ENCODE results near the gene LIPT1. TPM values are rescaled to one million over a fixed set of nuclear protein-coding genes. Genes with fewer than 3 reads are reported as not detected.

The LIPT1 gene
- total and polyA plus RNA-seq, 2 of the 4 experiments (the other 2 are of a cell fraction), result 3.2 to 3.5 TPM

DNA sequence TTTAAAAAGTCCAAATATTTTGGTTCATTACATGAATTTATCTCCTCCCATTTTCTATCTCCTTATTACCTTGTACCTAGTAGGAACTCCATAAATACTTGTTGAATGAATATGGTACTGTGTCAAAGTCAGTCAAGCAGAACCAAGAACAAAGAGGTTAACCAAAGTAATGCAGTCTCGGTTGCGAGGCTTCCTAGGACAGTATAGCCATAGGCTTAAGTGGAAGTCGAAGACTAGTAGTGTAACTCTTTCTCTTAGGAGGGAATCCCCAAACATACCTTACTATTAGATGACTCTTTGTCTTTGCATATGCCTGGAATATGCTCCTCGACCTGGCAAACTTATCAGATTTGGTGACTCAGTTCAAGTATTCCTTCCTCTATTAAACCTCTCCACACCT is 4.8 kb downstream of the LIPT1 start:
- H3K4me1 ChIP-seq (ENCODE audit: control insufficient read depth, insufficient read depth, low read length), result peaks cover 1% of the 10 kb centered on the region; the same call in 1 of the 2 replicates
- WGBS, 2 experiments (ENCODE audit: extremely low coverage in 2 of 2, insufficient read length in 1 of 2), result no CpG with 5 or more reads among the region's 4 CpGs
- H4K8ac ChIP-seq (ENCODE audit: low read depth in 2 of 2, low read length in 2 of 2), result no peak overlapping the region
- no peaks in the 10 kb centered on the region for H3K9me1 ChIP-seq (ENCODE audit: insufficient read depth, low read length)
- H3K27me3 ChIP-seq (ENCODE audit: control insufficient read depth, insufficient read depth, low read length), result no peaks in the 10 kb centered on the region
- POLR2A ChIA-PET (ENCODE audit: unreplicated experiment), result no interaction called here
- no peak for DNase-seq
- no peaks in the 10 kb centered on the region for H3K36me3 ChIP-seq (ENCODE audit: control insufficient read depth, insufficient read depth, low read length)
- H2BK20ac ChIP-seq (ENCODE audit: low read depth, low read length), result no peak overlapping the region
- dilution Hi-C loops (cut with HindIII; ENCODE audit: low sequenced_read_pairs, unreplicated experiment), result no loop called here
- H2AK5ac ChIP-seq (ENCODE audit: low read depth, low read length), result no peak overlapping the region
- H4K20me1 ChIP-seq (ENCODE audit: insufficient read depth, low read length), result no peaks in the 10 kb centered on the region
- no TSS peak for BruUV-seq (replicated peaks)
- H3K9me3 ChIP-seq (ENCODE audit: control insufficient read depth, insufficient read depth, low read length), result no peaks in the 10 kb centered on the region
- no peak overlapping the region for H3K4me3 ChIP-seq (ENCODE audit: insufficient read depth, low read depth, low read length)
- intact Hi-C loops (cut with micrococcal nuclease), result no loop called here
- H4K5ac ChIP-seq (ENCODE audit: low read depth, low read length), result no peak overlapping the region
- no peak for TF ChIP-seq RCOR1 (IDR thresholded peaks at IDR 0.05; ENCODE audit: insufficient replicate concordance, low read length)
- no peak for TF ChIP-seq BHLHE40 (IDR thresholded peaks at IDR 0.05; ENCODE audit: low read depth, low read length)
- no peak for TF ChIP-seq FOS (IDR thresholded peaks at IDR 0.05; ENCODE audit: low read depth, low read length)
- no peak for TF ChIP-seq MXI1 (IDR thresholded peaks at IDR 0.05; ENCODE audit: borderline replicate concordance, low read depth, low read length)
- TF ChIP-seq CEBPB (IDR thresholded peaks at IDR 0.05; ENCODE audit: low read depth, low read length), result no peak
- no peak for TF ChIP-seq POLR2A (IDR thresholded peaks at IDR 0.05; ENCODE audit: low read depth, low read length)
- no peak for TF ChIP-seq CHD1 (IDR thresholded peaks at IDR 0.05; ENCODE audit: low read depth, low read length)
- TF ChIP-seq MAZ (IDR thresholded peaks at IDR 0.05; ENCODE audit: borderline replicate concordance, low read depth, low read length), result no peak
- no peak for TF ChIP-seq NFE2L2 (IDR thresholded peaks at IDR 0.05; ENCODE audit: low read depth, low read length)
- no peak overlapping the region for H3K9ac ChIP-seq (ENCODE audit: low read depth, low read length)
- no peak overlapping the region for H3K4ac ChIP-seq (ENCODE audit: low read depth, low read length)
- no peak overlapping the region for H3K14ac ChIP-seq (replicated peaks; ENCODE audit: low read depth, low read length)
- H2BK120ac ChIP-seq (ENCODE audit: low read depth, low read length), result no peak overlapping the region
- H3K27ac ChIP-seq (ENCODE audit: insufficient read depth, low read length), result no peak overlapping the region
- no peak for ATAC-seq (ENCODE audit: low read depth)
- no peak overlapping the region for H3K4me2 ChIP-seq (ENCODE audit: low read depth, low read length)
- no peak overlapping the region for H3K56ac ChIP-seq (ENCODE audit: extremely low read depth, insufficient read depth, low read length)
- in situ Hi-C loops (cut with MboI; ENCODE audit: low sequenced_read_pairs), result loop anchor here (25.0 kb wide), 1 partner anchor 1103 kb away; no protein-coding TSS in a partner anchor
- no peak overlapping the region for H4K91ac ChIP-seq (ENCODE audit: insufficient read depth, low read depth, low read length)
- CTCF ChIA-PET, result no interaction called here
- H2AFZ ChIP-seq (replicated peaks; ENCODE audit: low read length, poor library complexity), result no peak overlapping the region
- H3K23ac ChIP-seq (ENCODE audit: low read depth, low read length), result no peak overlapping the region
- peaks cover 10 to 12% of the 10 kb centered on the region in 2 experiments for H3K79me1 ChIP-seq (ENCODE audit: low read depth in 1 of 2, low read length in 2 of 2)
- no peak overlapping the region for H2BK15ac ChIP-seq (ENCODE audit: low read depth, low read length)
- no peak overlapping the region for H2AK9ac ChIP-seq (replicated peaks; ENCODE audit: low read depth, low read length, poor library complexity)
- no peak overlapping the region for H3K18ac ChIP-seq (ENCODE audit: low read depth, low read length)
- no peak overlapping the region for H2BK5ac ChIP-seq (ENCODE audit: low read depth, low read length, poor library complexity, severe bottlenecking)

All from IMR-90 (cell line).